ENCODE results near the gene HES2. TPM values are rescaled to one million over a fixed set of nuclear protein-coding genes. Genes with fewer than 3 reads are reported as not detected.

The HES2 gene
- total and polyA plus RNA-seq, 10 donors = 0.02 to 1.3 (median 0.24) TPM; not detected in 6

DNA sequence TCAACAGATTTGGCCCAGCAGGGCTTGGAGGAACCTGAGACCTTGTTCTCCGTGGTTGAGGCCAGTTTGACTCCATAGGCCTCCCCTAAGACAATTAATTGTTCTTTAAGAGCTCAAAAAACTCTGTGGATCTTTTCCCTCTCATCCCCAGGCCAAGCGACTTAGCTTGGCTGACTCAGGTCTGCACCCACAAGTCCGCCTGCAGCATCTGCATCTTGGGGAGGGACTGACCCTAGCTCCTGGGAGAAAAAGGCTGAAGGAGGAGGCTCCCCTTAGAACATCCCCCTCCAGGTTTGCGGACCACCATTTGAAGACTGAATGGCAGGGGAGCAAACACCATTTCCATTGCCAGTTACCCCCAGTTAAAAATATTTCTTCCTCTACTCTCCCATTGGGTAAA lies 1.5 kb upstream of the HES2 start:
- H3K9me3 ChIP-seq = no peaks in the 10 kb centered on the region
- WGBS, 5 donors = 44 to 69% (median 64%) methylated on average over 4 of the region's 4 CpGs
- no peak overlapping the region for H3K27ac ChIP-seq
- H3K27me3 ChIP-seq (replicated peaks in 1 of 7) = peaks cover 23 to 100% (median 92%) of the 10 kb centered on the region in 7 donors
- H3K4me1 ChIP-seq = peaks cover 28 to 62% (median 52%) of the 10 kb centered on the region in 6 donors
- intact Hi-C loops (cut with DNase I; ENCODE audit: low total_unique reads) = no loop called here
- H3K36me3 ChIP-seq = no peaks in the 10 kb centered on the region
- TF ChIP-seq, protein P1, sequence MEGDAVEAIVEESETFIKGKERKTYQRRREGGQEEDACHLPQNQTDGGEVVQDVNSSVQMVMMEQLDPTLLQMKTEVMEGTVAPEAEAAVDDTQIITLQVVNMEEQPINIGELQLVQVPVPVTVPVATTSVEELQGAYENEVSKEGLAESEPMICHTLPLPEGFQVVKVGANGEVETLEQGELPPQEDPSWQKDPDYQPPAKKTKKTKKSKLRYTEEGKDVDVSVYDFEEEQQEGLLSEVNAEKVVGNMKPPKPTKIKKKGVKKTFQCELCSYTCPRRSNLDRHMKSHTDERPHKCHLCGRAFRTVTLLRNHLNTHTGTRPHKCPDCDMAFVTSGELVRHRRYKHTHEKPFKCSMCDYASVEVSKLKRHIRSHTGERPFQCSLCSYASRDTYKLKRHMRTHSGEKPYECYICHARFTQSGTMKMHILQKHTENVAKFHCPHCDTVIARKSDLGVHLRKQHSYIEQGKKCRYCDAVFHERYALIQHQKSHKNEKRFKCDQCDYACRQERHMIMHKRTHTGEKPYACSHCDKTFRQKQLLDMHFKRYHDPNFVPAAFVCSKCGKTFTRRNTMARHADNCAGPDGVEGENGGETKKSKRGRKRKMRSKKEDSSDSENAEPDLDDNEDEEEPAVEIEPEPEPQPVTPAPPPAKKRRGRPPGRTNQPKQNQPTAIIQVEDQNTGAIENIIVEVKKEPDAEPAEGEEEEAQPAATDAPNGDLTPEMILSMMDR (IDR thresholded peaks at IDR 0.05 in 8 of 11, conservative IDR thresholded peaks at IDR 0.05 in 3 of 11) = no peak
- TF ChIP-seq POLR2AphosphoS5 (IDR thresholded peaks at IDR 0.05) (no peak), POLR2A (IDR thresholded peaks at IDR 0.05) (no peak)
- no peak for DNase-seq
- no peak overlapping the region for H3K4me3 ChIP-seq

DNA sequence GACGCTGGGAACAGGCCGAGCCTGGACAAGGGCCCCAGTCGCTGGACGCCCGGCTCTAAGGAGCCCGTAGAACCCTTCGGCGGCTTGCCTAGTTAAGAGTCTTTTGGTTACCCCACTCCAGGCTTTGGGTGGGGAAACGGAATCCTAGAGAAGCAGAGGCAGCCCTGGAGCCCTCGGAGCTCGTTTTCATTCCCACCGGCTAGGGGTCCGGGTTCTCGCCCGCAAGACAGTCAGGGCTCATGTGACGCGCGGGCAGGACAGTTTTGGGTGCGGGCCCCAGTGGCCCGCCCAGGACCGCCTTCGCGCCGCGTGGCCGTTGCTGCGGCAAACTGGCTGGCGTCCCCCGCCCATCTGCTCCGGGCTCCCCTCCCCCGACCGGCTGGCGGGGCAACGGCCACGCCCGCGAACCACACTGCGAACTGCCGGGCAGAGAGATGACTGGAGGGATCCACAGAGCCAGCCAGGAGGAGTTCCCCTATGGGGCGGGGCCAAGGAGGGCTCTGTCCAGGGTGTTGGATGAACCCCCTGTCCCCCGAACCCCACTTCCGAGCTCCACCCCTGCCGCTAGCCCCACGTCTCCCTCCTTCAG lies 829 bp upstream of the HES2 start:
- Histone ChIP-seq H3K36me3 (no peaks in the 10 kb centered on the region), H3K9me3 (no peaks in the 10 kb centered on the region), H3K4me3 (peak overlapping the region in 6 of 8 donors; percentile 30 to 68 (median 34)), H3K4me1 (peaks cover 28 to 61% (median 52%) of the 10 kb centered on the region in 6 donors), H3K27me3 (replicated peaks in 1 of 7) (peaks cover 23 to 100% (median 92%) of the 10 kb centered on the region in 7 donors), H3K27ac (no peak overlapping the region)
- WGBS, 5 donors = 5 to 9% (median 7%) methylated on average over 9 to 44 of the region's 44 CpGs
- intact Hi-C loops (cut with DNase I; ENCODE audit: low total_unique reads) = no loop called here
- DNase-seq = no peak
- TF ChIP-seq POLR2A (IDR thresholded peaks at IDR 0.05) (no peak), POLR2AphosphoS5 (IDR thresholded peaks at IDR 0.05) (no peak)
- TF ChIP-seq, protein P1 (IDR thresholded peaks at IDR 0.05 in 8 of 11, conservative IDR thresholded peaks at IDR 0.05 in 3 of 11) = no peak

DNA sequence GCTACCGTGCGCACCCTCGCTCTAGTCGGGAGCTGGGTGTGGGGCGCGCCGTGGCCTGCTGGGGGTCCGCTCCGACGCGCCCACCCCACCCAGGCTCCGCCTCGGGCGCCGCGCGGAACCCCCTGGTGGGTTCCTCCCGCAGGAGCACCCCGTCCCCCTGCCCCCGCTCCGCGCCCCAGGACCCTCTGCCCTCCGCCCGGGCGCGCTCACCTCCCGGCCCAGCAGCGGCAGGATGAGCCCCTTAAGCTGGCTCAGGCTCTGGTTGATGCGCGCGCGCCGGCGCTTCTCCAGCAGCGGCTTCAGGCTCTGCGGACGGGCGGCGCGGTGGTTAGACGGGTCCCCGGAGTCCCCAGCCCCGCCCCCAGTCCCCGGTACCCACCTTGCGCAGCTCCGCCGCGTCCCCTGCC lies 319 bp downstream of the HES2 start:
- Histone ChIP-seq H3K4me3 (peak overlapping the region in 7 of 8 donors; percentile 30 to 68 (median 36)), H3K27me3 (replicated peaks in 1 of 7) (peaks cover 19 to 100% (median 92%) of the 10 kb centered on the region in 7 donors), H3K4me1 (peaks cover 27 to 55% (median 44%) of the 10 kb centered on the region in 6 donors), H3K27ac (no peak overlapping the region), H3K9me3 (no peaks in the 10 kb centered on the region), H3K36me3 (no peaks in the 10 kb centered on the region)
- TF ChIP-seq POLR2A (IDR thresholded peaks at IDR 0.05) = no peak
- intact Hi-C loops (cut with DNase I; ENCODE audit: low total_unique reads) = no loop called here
- no peak for DNase-seq
- 4 to 28% (median 6%) methylated on average over 11 to 48 of the region's 48 CpGs; no CpG with 5 or more reads in 1 of the 5 donors for WGBS, 5 donors

DNA sequence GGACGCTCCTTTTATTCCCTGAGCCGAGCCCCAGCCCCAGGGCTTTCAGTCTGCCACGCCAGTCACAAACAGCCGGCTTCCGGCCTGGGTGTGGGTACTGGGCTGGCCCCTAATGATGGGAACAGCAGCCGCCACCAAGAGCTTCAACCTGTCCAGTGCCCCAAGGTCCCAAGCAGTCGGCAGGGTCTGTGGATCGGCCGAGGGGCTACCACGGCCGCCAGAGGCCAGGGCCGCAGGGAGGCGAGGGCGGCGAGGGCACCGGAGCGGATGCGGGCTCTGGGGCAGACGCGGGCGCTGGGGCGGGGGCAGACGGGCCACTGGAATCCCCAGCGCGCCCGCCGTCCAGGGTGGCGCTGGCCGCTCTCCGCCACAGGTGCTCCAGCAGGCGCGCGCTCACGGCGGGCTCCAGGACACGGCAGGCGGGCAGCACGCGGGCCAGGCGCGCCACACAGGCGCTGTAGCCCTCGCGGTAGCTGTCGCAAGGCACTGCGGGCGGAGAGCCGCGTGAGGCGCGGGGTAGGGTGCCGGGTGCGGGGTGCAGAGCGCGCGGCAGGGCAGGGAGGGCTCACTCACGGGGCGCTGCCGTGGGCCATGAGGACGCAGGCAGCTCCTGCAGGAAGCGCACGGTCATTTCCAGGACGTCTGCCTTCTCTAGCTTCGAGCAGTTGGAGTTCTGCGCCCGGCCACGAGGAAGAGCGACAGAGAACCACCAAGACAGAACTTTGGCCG lies 887 bp downstream of the HES2 start:
- Histone ChIP-seq H3K27me3 (replicated peaks in 1 of 7) (peaks cover 19 to 100% (median 89%) of the 10 kb centered on the region in 7 donors), H3K27ac (no peak overlapping the region), H3K4me3 (peak overlapping the region in 6 of 8 donors; percentile 30 to 68 (median 37)), H3K36me3 (no peaks in the 10 kb centered on the region), H3K9me3 (no peaks in the 10 kb centered on the region), H3K4me1 (peaks cover 22 to 50% (median 39%) of the 10 kb centered on the region in 6 donors)
- TF ChIP-seq POLR2A (IDR thresholded peaks at IDR 0.05) (no peak), POLR2AphosphoS5 (IDR thresholded peaks at IDR 0.05) (no peak)
- TF ChIP-seq, protein P1 (IDR thresholded peaks at IDR 0.05 in 8 of 11, conservative IDR thresholded peaks at IDR 0.05 in 3 of 11) = no peak
- intact Hi-C loops (cut with DNase I; ENCODE audit: low total_unique reads) = no loop called here
- 8 to 21% (median 10%) methylated on average over 23 to 69 of the region's 69 CpGs for WGBS, 5 donors
- no peak for DNase-seq

Data from spleen (tissue), 11 donors.